ENCODE results near the gene TLE6. TPM values are rescaled to one million over a fixed set of nuclear protein-coding genes. Genes with fewer than 3 reads are reported as not detected.
"Not testable (repeated sequence)": the region's sequence is repeated elsewhere in the genome, so short reads cannot be mapped to it uniquely, and the experiment has no call there.

The TLE6 gene
- polyA plus RNA-seq, 1 donor, result 8.6 TPM

DNA sequence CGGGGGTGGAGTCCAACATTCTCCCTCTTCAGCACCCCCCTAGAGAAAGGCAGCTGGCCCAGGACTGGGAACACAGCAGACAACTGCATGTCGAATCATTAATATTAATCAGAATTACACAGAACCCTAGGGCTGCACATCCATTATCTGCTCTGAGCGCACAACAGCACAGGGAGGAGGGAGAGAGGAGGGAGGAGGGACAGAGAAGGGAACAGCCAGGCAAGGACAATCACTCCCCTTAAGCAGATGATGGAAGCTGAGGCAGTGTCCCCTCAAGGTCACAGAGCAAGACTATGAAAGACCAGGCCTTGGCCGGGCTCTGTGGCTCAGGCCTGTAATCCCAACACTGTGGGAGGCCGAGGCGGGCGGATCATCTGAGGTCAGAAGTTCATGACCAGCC, 25.7 kb downstream of the TLE6 start:
- DNase-seq, result no peak

DNA sequence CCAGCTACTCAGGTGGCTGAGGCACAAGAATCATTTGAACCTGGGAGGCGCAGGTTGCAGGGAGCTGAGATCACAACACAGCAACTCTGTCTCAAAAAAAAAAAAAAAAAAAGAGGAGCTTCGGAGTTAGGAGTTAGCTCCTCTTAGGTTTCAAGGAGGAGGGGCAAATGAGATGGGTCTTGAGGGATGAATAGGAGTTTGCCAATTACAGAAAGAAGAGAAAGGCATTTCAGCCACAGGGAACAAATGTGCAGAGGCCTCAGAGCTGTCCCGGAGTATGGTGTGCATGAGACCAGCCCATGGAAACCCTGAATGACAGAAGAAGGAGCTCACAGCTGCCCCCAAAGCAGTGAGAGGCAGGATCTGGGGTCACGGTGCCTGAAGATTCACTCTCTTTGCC, 27.2 kb downstream of the TLE6 start:
- no peak for DNase-seq

DNA sequence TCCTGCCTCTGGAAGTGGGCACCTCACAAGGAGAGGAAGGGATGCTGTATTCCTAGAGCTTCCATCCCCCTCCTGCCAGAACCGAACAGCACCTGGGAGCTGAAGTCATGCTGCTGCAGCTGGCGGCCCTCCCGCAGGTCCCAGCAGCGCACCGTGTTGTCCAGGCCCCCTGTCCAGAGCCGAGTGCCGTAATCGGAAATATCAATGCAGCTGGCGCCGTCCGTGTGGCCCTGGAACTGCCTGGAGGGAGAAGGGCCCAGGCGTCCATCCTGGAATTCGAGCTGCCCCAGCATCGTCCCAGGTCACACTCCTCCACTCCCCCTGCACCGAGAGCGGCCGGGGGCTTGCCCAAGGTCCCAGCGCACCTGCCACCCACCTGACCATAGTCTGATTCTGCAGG, 28.0 kb downstream of the TLE6 start:
- no peak for DNase-seq

DNA sequence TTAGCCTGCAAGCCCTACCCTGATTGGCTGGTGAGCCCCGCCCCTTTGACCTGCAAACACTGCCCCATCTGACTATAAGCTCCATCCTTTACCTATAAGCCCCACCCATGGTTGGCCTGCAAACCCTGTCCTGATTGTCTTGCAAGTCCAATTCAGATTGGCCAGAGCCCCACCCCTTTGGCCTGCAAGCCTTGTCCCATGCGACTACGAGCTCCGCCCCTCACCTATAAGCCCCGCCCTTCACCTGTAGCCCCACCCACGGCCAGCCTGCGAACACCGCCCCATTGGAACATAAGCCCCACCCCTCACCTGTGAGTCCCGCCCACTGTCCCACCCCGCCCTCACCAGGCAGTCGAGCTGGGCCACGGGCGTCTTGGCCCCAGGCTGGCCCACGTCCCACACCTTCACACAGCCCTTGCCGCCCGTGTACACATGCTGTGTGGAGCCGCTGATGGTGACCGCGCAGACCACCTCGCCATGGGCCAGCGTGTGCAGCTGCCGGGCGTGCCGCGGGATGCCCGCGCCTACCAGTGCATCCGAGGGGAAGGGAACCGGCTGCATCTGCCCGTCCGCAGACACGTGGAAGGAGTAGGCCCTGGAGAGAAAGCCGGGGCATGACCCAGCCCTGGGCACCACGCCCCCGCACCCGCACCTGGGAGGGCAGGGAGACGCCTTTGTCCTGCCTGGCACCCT, 28.9 kb downstream of the TLE6 start:
- no peak for DNase-seq

DNA sequence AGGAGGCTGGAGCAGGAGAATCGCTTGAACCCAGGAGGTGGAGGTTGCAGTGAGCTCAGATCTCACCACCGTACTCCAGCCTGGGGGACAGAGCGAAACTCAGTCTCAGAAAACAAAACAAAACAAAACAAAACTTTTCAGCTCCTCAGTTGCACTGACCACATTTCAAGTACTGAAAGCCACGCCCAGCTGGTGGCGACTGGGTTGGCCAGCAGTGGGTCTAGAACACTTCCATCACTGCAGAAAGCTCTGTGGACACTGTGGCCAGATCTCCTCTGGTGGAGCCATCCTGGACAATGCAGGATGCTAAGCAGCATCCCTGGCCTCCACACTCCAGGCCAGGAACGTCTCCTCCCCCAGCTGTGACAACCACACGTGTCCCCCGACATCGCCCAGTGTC, 30.6 kb downstream of the TLE6 start:
- no peak for DNase-seq

DNA sequence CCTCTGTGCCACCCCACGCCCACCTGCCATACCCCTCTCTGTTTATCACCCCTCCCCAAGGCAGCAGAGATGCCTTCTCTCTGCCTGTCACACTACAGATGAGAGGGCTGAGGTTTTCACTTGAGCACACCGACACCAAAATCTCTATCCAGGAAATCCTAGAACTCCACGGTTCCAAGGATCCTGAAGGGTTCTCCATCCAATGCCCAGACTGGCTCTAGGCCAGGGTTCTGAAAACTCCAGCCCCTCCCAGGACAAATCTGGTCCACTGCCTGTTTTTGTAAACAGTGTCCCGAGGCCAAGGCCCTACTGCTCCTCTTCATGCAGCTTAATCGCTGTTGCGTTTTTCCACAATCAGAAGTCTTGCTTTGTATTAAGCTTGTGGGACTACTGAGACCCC, 31.6 kb downstream of the TLE6 start:
- DNase-seq, result no peak

DNA sequence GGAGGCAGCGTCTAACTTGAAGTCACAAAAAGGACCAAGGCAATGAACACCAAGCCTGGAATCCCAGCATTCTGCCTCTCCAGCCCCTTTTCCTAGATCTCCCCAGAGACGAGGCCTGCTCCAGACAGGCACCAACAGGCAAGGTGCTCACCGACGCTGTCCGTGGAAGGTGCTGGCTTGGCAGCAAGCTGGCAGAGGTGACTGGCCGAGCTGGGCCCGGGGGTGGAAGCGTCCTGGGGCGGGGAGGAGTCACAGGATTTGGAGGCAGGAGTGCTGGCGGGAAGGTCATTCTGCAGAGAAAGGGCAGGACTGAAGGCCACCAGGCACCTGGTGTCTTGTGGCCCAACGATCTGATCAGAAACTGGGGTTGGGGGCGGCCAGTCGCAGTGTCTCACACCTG, 33.5 kb downstream of the TLE6 start:
- no peak for DNase-seq

DNA sequence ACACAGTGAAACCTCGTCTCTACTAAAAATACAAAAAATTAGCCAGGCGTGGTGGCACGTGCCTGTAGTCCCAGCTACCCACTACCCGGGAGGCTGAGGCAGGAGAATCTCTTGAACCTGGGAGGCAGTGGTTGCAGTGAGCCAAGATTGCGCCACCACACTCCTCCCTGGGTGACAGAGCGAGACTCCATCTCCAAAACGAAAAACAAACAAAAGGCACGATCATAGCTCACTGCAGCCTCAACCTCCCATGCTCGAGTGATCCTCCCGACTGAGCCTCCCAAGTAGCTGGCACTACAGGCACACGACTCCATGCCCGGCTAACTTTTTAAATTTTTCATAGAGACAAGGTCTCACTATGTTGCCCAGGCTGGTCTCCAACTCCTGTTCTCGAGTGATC, 34.7 kb downstream of the TLE6 start:
- DNase-seq, result not testable (repeated sequence)

DNA sequence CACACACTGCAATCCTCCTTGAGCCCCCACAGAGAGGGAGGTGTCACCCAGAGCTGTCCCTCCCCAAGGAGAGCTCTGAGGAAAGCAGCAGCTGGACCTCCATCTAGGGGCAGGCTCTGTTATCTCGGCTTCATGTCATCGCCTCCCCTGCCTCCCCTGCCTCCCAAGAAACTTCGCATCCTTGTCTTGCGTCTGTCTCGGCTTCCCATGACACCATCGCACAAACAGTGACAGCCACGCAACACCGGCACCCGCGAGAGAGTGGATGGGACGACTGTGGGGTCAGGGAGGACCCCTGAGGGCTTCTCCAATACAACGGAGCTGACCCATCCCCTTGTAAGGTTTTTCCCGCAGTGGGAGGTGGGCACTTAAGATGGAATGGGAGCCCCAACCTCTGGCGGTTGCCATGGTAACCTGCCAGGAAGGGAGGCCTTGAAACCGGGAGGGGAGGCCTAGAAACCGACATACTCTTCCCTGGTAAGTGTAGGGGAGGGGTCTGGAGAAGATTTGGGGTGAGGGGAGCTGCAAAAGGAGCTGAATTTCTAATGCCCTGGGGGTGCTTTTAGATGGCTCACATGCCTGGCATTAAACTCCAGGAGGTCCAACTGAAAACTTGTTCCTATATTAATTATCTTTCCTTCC, 35.4 kb downstream of the TLE6 start:
- DNase-seq, result no peak

DNA sequence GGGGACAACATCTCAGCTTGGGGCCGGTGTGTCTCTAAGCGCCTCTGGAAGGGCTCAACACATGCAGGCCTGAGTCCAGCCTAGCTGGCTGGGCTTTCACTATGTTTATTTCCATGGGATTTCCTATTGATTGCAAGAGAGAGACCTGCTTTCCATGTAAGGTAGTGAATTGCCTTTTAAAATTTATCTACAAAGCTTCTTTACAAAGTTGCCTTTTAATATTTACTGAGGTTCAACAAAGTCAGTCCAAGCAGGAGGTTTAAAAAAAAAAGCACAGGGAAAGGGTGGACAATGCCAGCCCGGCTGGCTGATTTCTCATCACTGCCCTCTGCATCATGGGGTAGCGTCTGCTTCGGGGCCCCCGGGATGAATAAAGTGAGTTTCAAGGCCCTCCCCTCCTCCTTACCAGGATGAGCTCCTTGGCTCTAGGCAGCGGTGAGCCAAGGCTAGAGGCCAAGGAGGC, 35.9 kb downstream of the TLE6 start:
- no peak for DNase-seq

DNA sequence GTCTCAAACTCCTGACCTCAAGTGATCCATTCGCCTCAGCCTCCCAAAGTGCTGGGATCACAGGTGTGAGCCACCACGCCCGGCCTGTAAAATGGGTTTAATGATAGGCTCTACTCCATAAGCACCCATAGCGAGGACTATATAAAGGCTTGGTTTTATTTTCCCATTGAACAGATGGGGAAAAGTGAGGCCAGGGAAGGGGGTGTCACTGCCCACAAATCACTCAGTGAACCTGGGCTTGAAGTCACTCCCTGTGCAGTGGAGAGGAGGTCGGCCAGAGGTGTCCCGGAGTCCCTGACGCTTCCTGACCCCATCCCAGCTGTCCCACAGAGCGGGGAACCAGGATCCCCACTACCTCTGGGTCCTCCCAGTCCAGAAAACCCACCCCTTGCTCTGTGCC, 36.8 kb downstream of the TLE6 start:
- DNase-seq, result no peak

DNA sequence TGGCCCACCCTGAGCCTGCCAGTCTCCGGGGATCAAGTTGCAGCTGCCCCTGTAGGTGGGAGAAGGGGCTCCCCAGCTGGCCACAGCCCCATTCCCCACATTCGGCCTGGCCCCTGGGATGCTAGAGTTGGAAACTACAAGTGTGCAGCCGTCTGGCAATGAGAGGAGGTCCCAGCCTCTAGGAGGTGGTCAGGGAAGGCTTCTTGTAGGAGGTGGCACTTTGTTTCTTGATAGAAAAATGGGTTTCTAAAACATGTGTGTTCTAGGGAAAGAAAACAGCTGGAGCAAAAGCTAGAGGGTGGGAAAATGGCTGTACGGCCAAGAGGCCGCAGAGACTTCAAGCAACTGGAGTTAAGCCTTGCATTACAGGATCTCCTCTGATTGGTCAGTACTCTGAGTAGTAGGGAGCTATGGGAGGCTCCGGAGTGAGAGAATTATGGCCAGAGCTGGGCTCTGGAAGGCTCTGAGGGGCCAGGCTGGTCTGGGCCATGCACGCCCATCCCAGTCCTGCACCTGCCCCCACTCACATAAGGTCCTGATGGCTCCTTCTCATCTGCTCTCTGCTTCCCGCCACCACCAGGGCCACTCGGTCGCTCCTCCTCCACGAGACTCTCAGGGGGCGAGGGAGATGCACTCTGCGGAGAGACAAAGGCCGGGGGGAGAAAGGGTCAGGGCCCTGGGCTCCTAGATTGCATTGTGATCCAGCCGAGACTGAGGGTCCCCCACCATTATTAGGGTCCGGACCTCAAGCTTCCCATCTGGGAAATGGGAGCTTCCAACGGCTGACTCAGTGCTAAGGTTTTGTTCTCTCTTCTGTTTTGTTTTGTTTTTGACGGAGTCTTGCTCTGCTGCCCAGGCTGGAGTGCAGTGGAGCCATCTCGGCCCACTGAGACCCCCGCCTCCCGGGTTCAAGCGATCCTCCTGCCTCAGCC, 38.0 kb downstream of the TLE6 start:
- DNase-seq, result no peak

DNA sequence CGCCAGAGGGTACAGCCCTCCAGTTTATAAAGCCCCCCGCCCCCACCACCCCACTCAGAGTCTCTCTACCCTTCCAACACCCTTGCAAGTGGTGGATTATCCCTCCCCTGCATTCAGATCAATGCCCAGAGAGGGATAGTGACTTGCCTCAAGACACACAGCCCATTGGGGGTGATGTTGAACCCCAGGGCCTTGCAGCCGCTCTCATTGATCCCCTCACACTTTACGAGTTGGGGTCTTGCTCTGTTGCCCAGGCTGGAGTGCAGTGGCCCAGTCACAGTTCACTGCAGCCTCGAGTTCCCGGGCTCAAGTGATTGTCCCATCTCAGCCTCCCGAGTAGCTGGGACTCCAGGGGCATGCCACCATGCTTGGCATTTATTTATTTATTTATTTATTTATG, 40.6 kb downstream of the TLE6 start:
- DNase-seq, result no peak

DNA sequence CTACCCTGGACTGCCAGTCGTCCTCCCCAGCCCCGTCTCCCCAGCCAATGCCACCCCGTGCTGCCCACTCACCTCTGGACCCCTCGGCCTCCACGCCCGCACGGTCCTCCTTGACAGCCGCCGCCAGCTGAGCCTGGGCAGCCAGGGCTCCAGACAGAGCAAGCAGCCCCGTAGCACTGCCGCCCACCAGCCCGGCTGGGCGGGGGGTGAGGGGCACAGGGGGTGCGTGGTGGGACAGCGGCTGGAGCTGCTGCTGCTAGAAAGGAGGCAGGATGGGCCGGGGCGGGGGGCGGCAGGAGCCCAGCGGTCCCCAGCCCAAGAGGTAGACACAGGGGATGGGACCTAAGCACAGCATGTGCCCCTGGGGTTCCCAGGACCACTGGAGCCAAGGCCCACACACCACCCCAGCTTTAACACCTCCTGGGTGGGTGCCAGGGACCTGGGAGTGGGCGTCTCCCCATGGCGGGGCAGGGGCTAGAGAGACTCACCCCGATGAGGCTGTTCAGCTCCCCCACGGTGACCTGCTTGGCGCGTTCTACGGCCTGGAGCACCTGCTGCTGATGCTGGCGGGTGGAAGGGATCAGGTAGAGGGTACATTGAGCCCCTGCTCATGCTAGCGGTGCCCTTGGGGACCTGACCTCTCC, 42.0 kb downstream of the TLE6 start:
- DNase-seq, result no peak

DNA sequence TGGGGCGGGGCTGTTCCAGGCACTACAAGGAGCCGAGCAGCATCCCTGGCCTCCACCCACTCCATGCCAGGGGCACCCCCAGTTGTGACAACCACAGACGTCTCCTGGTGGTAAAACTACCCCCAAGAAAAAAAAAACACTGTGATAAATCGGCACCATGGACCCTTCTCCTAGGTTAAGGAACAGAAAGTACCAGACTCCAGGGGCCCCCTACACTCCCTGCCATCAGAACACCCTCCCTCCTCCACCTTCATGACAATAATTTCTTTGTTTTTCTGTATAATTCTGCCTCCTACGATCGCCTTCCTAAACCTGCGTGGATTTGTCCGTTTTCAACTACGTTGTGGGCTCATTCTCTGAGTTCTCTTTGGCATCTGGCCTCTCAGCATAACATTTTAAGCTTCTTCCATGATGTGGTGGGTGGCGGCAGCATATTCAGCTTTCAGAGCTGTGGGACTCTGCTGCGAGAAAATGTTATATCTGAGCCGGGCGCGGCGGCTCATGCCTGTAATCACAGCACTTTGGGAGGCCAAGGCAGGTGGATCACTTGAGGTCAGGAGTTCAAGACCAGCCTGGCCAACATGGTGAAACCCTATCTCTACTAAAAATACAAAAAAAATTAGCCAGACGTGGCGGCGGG, 43.1 kb downstream of the TLE6 start:
- no peak for DNase-seq

DNA sequence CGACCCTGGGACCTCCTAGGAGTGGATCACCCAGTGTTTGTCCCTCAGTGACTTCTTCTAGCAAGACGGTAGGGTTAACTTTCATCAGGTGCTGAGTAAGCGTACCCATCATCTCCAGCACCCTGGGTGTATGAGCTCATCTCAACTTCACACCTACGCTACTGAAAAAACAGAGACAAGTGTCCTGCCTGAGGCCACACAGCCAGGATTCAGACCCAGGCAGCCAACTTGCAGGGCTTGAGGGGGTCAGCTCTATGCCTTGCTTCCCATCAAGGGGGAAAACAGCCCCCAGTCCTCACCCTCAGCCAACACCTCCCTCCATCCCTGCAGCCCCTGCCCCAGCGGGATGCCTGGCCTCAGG, 47.1 kb downstream of the TLE6 start:
- DNase-seq, result no peak

DNA sequence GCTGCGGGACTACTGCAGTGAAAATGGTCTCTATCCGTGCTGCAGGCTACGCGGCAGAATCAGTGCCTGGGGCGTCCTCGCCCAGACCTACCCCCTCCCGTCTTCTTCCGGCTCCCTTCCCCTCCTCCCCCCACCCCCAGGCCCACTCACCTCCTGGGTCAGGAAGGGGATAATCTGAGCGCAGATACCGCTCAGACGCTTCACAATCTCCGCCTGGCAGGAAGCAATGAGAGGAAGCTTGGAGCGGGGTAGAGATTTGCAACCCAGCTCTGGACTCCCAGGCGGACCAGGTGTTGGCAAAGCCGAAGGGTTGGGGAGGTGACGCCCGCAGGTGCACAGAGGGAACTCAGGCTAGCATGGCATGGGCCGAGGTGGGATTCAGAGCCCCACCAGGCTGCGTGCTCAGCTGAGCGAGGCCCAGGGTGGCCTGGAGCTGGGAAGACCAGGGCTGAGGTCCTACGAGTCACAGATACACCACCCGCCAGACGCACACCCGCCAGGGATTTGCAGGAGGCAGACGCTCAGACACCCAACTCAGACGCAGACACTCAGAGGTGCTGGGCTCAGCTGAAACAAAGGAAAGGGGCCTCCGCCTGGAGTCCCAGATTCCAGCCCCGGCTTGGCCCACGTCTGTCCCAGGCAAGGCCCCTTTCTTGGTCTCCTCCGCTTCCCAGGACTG, 47.6 kb downstream of the TLE6 start:
- DNase-seq, result no peak

DNA sequence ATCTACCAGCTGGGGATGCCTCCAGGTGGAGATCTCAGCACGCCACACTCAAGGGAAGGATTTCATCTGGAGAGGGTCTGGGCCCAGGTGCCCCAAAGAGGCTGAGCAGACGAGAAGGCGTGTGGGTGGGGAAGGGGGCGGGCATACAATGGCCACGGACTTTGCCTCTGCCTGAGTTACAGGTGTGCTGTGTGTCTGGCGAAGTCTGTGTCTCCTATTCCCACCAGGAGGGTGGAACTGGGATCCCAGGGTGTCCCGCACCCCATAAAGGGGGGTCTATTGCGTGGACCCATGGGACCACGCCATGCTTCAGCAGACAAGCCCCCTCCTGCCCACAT, 48.2 kb downstream of the TLE6 start:
- DNase-seq, result no peak

DNA sequence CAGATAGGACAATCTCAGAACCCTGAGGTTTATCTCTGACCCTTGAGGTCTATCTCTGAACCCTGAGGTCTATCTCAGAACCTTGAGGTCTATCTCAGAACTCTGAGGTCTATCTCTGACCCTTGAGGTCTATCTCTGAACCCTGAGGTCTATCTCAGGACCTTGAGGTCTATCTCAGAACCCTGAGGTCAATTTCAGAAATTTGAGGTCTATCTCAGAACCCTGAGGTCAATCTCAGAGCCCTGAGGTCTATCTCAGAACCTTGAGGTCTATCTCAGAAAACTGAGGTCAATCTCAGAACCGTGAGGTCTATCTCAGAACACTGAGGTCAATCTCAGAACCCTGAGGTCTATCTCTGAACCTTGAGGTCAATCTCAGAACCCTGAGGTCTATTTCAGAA, 49.4 kb downstream of the TLE6 start:
- DNase-seq, result no peak

DNA sequence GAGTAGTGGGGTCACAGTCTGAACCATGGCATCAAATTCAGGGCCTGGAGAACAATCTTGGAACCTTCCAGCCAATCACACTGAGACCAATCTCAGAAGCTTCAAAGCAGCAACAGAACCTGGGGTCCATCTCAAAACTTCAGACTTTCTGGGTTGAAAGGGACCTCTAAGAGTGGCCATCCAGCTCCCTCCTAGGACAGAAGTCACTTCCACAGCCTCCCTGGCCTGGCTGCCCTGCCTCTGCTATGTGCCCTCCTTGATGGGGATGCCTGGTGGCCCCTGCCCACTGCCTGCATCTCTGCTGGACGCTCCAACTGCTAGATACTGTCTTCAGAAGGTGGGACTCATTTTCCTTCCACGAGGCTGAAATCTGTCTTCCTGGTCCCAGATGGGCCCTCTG, 49.9 kb downstream of the TLE6 start:
- no peak for DNase-seq

DNA sequence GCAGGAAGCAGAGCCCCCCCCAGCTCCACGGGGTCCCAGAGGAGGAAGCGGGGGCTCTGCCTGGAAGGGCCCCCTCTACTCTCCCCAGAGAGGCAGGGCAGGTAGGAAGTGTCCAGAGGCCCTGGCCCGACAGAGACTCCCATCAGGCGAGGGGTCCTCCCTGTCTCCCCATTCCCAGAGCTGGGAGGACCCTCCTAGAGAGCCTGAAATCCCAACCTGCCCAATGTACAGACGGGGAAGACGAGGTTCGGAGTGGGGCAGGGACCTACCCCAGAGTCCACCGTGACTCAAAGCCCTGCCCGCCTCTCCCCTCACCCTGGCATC, 50.6 kb downstream of the TLE6 start:
- no peak for DNase-seq

Data from left kidney (tissue), 2 donors.